PFSK-1 (cell line): ENCODE results near the gene CDK5RAP1.

Experiments used
- FOXP2 ChIP-seq: optimal IDR thresholded peaks from 2 replicates; pipeline ENCODE3; 2011; ENCODE audit warnings: borderline replicate concordance, control low read depth, inconsistent platforms; ENCODE audit not compliant: insufficient read depth; ENCODE audit errors: extremely low read length, extremely low read depth
- POLR2AphosphoS5 ChIP-seq: IDR thresholded peaks from 2 replicates; pipeline ENCODE4 v1.6.1; 2012; ENCODE audit warnings: low read depth, mild to moderate bottlenecking, control low read depth, low read length, moderate library complexity
- REST ChIP-seq, 2 experiments: IDR thresholded peaks; 2 replicates each; pipeline versions ENCODE4 v1.6.1 to v1.8.0; 2011 to 2012; ENCODE audit warnings: low read depth in 2 of 2, low read length in 2 of 2, control low read depth in 1 of 2, inconsistent platforms in 1 of 2, mild to moderate bottlenecking in 1 of 2, moderate library complexity in 1 of 2; ENCODE audit not compliant: insufficient read depth in 1 of 2
- SIN3A ChIP-seq: IDR thresholded peaks from 2 replicates; pipeline ENCODE4 v1.6.1; 2012; ENCODE audit warnings: mild to moderate bottlenecking, low read length, moderate library complexity, borderline replicate concordance; ENCODE audit not compliant: insufficient read depth
- TAF1 ChIP-seq: IDR thresholded peaks from 2 replicates; pipeline ENCODE4 v1.6.1; 2012; ENCODE audit warnings: low read length, control low read depth, borderline replicate concordance; ENCODE audit not compliant: insufficient read depth

DNA sequence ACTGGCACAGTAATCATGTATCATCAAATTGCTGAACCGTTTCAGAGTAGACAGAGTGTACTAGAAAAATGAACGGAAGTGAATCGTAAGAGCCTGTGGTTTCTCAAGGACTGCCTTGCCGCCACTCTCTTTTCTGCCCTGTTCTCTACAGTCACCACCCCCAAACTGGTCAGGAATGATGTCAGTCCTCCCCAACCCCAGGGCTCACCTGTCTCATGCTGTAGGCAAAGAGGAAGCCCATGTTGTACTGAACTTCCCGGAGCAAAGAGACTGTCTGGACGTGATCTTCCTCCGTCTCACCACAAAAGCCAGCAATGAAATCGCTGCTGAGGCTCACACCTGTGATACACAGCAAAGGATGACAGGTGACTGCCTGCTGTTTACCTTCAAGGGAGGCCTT is 31.0 kb downstream of the CDK5RAP1 start:
- TF ChIP-seq SIN3A: no peak
- TF ChIP-seq TAF1: no peak
- TF ChIP-seq REST (IDR thresholded peaks at IDR 0.05; ENCODE audit: insufficient read depth in 1 of 2, low read depth in 2 of 2, low read length in 2 of 2): no peak
- TF ChIP-seq POLR2AphosphoS5: no peak
- TF ChIP-seq FOXP2: no peak
